ENCODE data around the gene NCAN.

DNA sequence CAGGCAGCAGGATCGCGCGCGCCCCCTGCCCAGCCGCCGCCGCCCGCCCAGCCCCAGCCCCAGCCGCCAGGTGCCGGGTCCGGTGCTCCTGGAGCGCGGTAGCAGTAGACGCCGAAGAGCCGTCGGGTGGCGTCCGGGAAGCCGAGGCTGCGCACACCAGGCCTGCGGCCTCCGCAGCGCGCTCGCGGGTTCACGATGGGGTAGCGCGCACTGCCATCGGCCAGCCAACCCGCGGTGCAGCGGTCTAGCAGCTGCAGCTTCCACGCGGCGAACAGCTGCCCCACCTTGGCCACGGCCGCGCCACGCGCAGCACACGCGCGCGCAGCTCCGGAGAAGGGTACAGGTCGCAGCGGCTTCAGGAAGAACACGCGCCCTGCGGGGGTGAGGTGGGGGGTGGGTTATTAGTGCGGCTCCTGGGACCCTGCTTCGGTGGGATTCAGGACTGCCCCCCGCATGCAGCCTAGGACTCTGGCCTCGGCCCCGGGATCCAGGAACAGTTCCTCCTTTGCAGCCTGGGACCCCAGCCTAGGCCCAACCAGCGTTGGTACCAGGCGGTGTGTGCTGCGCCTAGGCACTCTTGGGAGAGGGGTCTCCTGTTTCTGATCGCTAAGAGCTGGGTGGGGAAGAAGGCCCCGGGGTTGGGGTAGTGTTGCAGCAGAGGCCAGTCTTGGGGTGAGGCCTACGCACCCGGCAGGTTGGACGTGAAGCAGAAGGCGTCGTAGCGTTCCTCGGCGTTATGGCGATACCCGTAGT is 46.3 kb downstream of the NCAN start:
- TF ChIP-seq RAD21 (IDR thresholded peaks at IDR 0.05; ENCODE audit: low read depth) (no peak), YY1 (IDR thresholded peaks at IDR 0.05; ENCODE audit: low read depth) (no peak), TAF1 (IDR thresholded peaks at IDR 0.05; ENCODE audit: low read depth) (no peak), EP300 (IDR thresholded peaks at IDR 0.05; ENCODE audit: borderline replicate concordance) (no peak), CREB1 (IDR thresholded peaks at IDR 0.05; ENCODE audit: low read depth) (no peak), CEBPB (IDR thresholded peaks at IDR 0.05) (no peak), FOXM1 (IDR thresholded peaks at IDR 0.05; ENCODE audit: borderline replicate concordance, low read depth) (no peak), TCF12 (IDR thresholded peaks at IDR 0.05; ENCODE audit: low read depth) (no peak), ZBTB7A (IDR thresholded peaks at IDR 0.05; ENCODE audit: low read depth) (no peak)
- TF ChIP-seq, protein P1, sequence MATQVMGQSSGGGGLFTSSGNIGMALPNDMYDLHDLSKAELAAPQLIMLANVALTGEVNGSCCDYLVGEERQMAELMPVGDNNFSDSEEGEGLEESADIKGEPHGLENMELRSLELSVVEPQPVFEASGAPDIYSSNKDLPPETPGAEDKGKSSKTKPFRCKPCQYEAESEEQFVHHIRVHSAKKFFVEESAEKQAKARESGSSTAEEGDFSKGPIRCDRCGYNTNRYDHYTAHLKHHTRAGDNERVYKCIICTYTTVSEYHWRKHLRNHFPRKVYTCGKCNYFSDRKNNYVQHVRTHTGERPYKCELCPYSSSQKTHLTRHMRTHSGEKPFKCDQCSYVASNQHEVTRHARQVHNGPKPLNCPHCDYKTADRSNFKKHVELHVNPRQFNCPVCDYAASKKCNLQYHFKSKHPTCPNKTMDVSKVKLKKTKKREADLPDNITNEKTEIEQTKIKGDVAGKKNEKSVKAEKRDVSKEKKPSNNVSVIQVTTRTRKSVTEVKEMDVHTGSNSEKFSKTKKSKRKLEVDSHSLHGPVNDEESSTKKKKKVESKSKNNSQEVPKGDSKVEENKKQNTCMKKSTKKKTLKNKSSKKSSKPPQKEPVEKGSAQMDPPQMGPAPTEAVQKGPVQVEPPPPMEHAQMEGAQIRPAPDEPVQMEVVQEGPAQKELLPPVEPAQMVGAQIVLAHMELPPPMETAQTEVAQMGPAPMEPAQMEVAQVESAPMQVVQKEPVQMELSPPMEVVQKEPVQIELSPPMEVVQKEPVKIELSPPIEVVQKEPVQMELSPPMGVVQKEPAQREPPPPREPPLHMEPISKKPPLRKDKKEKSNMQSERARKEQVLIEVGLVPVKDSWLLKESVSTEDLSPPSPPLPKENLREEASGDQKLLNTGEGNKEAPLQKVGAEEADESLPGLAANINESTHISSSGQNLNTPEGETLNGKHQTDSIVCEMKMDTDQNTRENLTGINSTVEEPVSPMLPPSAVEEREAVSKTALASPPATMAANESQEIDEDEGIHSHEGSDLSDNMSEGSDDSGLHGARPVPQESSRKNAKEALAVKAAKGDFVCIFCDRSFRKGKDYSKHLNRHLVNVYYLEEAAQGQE (IDR thresholded peaks at IDR 0.05; ENCODE audit: low read depth): no peak
- TF ChIP-seq, protein P2, sequence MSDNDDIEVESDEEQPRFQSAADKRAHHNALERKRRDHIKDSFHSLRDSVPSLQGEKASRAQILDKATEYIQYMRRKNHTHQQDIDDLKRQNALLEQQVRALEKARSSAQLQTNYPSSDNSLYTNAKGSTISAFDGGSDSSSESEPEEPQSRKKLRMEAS (IDR thresholded peaks at IDR 0.05): no peak
- TF ChIP-seq, protein P3, sequence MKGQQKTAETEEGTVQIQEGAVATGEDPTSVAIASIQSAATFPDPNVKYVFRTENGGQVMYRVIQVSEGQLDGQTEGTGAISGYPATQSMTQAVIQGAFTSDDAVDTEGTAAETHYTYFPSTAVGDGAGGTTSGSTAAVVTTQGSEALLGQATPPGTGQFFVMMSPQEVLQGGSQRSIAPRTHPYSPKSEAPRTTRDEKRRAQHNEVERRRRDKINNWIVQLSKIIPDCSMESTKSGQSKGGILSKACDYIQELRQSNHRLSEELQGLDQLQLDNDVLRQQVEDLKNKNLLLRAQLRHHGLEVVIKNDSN (IDR thresholded peaks at IDR 0.05): no peak
